HEK293 (cell line): Measurements from ENCODE around the gene TBCEL.

Experiments
- HOXD13 ChIP-seq: sonication (generic); formaldehyde crosslinking; IDR thresholded peaks from 2 replicates; pipeline ENCODE4 v1.8.0; 2022; ENCODE audit warnings: missing genetic modification reagents, borderline replicate concordance
- KLF7 ChIP-seq: fragments of 450-650 bp; formaldehyde crosslinking; IDR thresholded peaks from 2 replicates; pipeline ENCODE4 v1.5.1; 2016; ENCODE audit warnings: missing biosample characterization, missing genetic modification characterization, borderline replicate concordance
- YY1 ChIP-seq: fragments of 450-650 bp; formaldehyde crosslinking; IDR thresholded peaks from 2 replicates; pipeline ENCODE4 v1.5.1; 2018; ENCODE audit warnings: missing biosample characterization, missing genetic modification characterization
- ZFHX2 ChIP-seq: fragments of 450-650 bp; formaldehyde crosslinking; conservative IDR thresholded peaks from 2 replicates; pipeline ENCODE4 v1.5.1; 2016; ENCODE audit warnings: missing biosample characterization, missing genetic modification characterization
- ZNF292 ChIP-seq: fragments of 450-650 bp; formaldehyde crosslinking; IDR thresholded peaks from 2 replicates; pipeline ENCODE4 v1.5.1; 2016; ENCODE audit warnings: low read depth, missing biosample characterization, missing genetic modification characterization, borderline replicate concordance
- ZNF394 ChIP-seq: fragments of 450-650 bp; formaldehyde crosslinking; IDR thresholded peaks from 2 replicates; pipeline ENCODE4 v1.5.1; 2016; ENCODE audit warnings: missing biosample characterization, missing genetic modification characterization, mild to moderate bottlenecking, moderate library complexity, borderline replicate concordance
- ZNF416 ChIP-seq: fragments of 450-650 bp; formaldehyde crosslinking; IDR thresholded peaks from 2 replicates; pipeline ENCODE4 v1.5.1; 2016; ENCODE audit warnings: missing biosample characterization, missing genetic modification characterization
- ZNF473 ChIP-seq: fragments of 450-650 bp; formaldehyde crosslinking; IDR thresholded peaks from 2 replicates; pipeline ENCODE4 v1.5.1; 2017; ENCODE audit warnings: missing biosample characterization, missing genetic modification characterization
- ZNF529 ChIP-seq: fragments of 450-650 bp; formaldehyde crosslinking; IDR thresholded peaks from 2 replicates; pipeline ENCODE4 v1.5.1; 2017; ENCODE audit warnings: missing genetic modification characterization, missing biosample characterization; ENCODE audit not compliant: insufficient replicate concordance
- ZNF561 ChIP-seq: fragments of 450-650 bp; IDR thresholded peaks from 2 replicates; pipeline ENCODE4 v1.5.1; 2018; ENCODE audit warnings: missing biosample characterization, missing genetic modification characterization, borderline replicate concordance
- ZNF571 ChIP-seq: fragments of 450-650 bp; formaldehyde crosslinking; IDR thresholded peaks from 2 replicates; pipeline ENCODE4 v1.5.0; 2017; ENCODE audit warnings: missing biosample characterization, missing genetic modification characterization
- ZNF621 ChIP-seq: fragments of 450-650 bp; formaldehyde crosslinking; IDR thresholded peaks from 2 replicates; pipeline ENCODE4 v1.5.1; 2017; ENCODE audit warnings: missing biosample characterization, missing genetic modification characterization
- TF ChIP-seq, protein P1 (sequence below): fragments of 450-650 bp; formaldehyde crosslinking; IDR thresholded peaks from 2 replicates; pipeline ENCODE4 v1.5.1; 2017; ENCODE audit warnings: missing biosample characterization, missing genetic modification characterization
- TF ChIP-seq, protein P2 (sequence below): fragments of 450-650 bp; formaldehyde crosslinking; conservative IDR thresholded peaks from 2 replicates; pipeline ENCODE4 v1.5.1; 2016; ENCODE audit warnings: low read depth, missing biosample characterization, missing genetic modification characterization
- TF ChIP-seq, protein P3 (sequence below): fragments of 450-650 bp; formaldehyde crosslinking; conservative IDR thresholded peaks from 2 replicates; pipeline ENCODE4 v1.5.1; 2016; ENCODE audit warnings: low read depth, missing biosample characterization, missing genetic modification characterization
- TF ChIP-seq, protein P4 (sequence below): fragments of 450-650 bp; formaldehyde crosslinking; IDR thresholded peaks from 2 replicates; pipeline ENCODE4 v1.5.1; 2016; ENCODE audit warnings: missing biosample characterization, missing genetic modification characterization, borderline replicate concordance
- TF ChIP-seq, protein P5 (sequence below): fragments of 450-650 bp; formaldehyde crosslinking; optimal IDR thresholded peaks from 2 replicates; pipeline ENCODE3; 2016; ENCODE audit warnings: missing biosample characterization, mild to moderate bottlenecking, missing genetic modification characterization
- TF ChIP-seq, protein P6 (sequence below): fragments of 450-650 bp; formaldehyde crosslinking; IDR thresholded peaks from 2 replicates; pipeline ENCODE4 v1.5.1; 2016; ENCODE audit warnings: missing biosample characterization, missing genetic modification characterization

Gene TBCEL

DNA sequence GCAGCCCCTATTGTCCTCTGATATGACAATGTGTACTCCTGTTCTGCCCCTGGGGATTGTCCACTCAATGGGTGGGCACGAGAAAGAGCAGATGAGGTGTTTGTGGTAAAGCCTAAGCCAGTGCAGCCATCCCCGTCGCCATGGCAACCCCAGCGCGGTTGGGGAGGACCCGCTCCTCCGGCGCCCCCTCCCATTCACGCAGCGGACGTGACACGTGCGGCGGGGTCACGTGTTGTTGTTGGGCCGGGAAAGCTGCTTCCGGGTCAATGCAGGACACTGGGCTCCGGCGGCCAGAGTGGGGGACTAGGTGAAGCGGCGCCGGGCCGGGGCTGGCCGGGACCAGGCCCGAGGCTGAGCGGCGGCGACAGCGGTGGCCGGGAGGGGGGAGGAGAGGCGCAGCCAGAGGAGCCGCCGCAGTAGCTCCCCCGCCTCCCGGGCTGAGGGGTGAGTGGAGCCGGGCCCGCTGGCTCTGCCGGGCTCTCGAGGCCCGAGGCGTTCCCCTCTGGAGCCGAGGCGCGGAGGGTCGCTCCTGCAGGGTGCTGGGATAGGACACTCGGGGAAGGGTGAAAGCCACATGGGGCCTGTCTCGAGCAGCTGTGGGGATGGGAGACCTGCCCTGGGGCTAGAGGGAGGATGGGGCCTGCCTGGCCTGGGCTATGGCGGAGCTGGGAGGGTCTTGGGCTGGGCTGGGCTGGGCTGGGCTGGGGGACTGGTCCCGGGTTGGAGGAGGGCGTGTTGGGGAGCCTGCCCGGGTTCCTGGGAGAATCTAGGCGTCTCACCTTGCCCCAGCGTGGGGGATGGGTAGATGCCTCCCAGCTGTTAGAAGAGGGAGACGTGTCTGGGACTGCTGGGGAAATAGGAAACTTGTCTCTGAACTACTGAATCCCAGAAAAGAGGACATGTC, at the start of gene TBCEL (continued):
- TF ChIP-seq, protein P1, sequence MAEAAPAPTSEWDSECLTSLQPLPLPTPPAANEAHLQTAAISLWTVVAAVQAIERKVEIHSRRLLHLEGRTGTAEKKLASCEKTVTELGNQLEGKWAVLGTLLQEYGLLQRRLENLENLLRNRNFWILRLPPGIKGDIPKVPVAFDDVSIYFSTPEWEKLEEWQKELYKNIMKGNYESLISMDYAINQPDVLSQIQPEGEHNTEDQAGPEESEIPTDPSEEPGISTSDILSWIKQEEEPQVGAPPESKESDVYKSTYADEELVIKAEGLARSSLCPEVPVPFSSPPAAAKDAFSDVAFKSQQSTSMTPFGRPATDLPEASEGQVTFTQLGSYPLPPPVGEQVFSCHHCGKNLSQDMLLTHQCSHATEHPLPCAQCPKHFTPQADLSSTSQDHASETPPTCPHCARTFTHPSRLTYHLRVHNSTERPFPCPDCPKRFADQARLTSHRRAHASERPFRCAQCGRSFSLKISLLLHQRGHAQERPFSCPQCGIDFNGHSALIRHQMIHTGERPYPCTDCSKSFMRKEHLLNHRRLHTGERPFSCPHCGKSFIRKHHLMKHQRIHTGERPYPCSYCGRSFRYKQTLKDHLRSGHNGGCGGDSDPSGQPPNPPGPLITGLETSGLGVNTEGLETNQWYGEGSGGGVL, result no peak
- TF ChIP-seq, protein P2, sequence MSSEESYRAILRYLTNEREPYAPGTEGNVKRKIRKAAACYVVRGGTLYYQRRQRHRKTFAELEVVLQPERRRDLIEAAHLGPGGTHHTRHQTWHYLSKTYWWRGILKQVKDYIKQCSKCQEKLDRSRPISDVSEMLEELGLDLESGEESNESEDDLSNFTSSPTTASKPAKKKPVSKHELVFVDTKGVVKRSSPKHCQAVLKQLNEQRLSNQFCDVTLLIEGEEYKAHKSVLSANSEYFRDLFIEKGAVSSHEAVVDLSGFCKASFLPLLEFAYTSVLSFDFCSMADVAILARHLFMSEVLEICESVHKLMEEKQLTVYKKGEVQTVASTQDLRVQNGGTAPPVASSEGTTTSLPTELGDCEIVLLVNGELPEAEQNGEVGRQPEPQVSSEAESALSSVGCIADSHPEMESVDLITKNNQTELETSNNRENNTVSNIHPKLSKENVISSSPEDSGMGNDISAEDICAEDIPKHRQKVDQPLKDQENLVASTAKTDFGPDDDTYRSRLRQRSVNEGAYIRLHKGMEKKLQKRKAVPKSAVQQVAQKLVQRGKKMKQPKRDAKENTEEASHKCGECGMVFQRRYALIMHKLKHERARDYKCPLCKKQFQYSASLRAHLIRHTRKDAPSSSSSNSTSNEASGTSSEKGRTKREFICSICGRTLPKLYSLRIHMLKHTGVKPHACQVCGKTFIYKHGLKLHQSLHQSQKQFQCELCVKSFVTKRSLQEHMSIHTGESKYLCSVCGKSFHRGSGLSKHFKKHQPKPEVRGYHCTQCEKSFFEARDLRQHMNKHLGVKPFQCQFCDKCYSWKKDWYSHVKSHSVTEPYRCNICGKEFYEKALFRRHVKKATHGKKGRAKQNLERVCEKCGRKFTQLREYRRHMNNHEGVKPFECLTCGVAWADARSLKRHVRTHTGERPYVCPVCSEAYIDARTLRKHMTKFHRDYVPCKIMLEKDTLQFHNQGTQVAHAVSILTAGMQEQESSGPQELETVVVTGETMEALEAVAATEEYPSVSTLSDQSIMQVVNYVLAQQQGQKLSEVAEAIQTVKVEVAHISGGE (tag by site-specific recombination), result peak; percentile 73
- TF ChIP-seq ZNF571 (tag by site-specific recombination) (no peak), ZNF292 (tag by site-specific recombination) (no peak), ZNF416 (tag by site-specific recombination) (no peak), ZFHX2 (tag by site-specific recombination) (no peak), ZNF561 (peak; percentile 42; the same call in 1 of the 2 replicates), ZNF529 (tag by site-specific recombination) (no peak), ZNF473 (tag by site-specific recombination) (no peak), YY1 (tag by site-specific recombination) (0 out of 2 replicates have a peak, but pooled peaks have one; percentile 23), ZNF394 (tag by site-specific recombination) (no peak), ZNF621 (tag by site-specific recombination) (no peak), HOXD13 (CRISPR knock-in tag) (no peak), KLF7 (tag by site-specific recombination) (no peak)
- TF ChIP-seq, protein P3, sequence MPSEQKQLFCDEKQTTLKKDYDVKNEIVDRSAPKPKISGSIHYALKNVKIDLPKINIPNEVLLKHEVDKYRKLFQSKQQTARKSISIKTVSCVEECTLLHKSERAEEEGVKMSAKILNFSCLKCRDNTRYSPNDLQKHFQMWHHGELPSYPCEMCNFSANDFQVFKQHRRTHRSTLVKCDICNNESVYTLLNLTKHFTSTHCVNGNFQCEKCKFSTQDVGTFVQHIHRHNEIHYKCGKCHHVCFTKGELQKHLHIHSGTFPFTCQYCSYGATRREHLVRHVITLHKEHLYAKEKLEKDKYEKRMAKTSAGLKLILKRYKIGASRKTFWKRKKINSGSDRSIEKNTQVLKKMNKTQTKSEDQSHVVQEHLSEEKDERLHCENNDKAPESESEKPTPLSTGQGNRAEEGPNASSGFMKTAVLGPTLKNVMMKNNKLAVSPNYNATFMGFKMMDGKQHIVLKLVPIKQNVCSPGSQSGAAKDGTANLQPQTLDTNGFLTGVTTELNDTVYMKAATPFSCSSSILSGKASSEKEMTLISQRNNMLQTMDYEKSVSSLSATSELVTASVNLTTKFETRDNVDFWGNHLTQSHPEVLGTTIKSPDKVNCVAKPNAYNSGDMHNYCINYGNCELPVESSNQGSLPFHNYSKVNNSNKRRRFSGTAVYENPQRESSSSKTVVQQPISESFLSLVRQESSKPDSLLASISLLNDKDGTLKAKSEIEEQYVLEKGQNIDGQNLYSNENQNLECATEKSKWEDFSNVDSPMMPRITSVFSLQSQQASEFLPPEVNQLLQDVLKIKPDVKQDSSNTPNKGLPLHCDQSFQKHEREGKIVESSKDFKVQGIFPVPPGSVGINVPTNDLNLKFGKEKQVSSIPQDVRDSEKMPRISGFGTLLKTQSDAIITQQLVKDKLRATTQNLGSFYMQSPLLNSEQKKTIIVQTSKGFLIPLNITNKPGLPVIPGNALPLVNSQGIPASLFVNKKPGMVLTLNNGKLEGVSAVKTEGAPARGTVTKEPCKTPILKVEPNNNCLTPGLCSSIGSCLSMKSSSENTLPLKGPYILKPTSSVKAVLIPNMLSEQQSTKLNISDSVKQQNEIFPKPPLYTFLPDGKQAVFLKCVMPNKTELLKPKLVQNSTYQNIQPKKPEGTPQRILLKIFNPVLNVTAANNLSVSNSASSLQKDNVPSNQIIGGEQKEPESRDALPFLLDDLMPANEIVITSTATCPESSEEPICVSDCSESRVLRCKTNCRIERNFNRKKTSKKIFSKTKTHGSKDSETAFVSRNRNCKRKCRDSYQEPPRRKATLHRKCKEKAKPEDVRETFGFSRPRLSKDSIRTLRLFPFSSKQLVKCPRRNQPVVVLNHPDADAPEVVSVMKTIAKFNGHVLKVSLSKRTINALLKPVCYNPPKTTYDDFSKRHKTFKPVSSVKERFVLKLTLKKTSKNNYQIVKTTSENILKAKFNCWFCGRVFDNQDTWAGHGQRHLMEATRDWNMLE (tag by site-specific recombination), result peak; percentile 79
- TF ChIP-seq, protein P4, sequence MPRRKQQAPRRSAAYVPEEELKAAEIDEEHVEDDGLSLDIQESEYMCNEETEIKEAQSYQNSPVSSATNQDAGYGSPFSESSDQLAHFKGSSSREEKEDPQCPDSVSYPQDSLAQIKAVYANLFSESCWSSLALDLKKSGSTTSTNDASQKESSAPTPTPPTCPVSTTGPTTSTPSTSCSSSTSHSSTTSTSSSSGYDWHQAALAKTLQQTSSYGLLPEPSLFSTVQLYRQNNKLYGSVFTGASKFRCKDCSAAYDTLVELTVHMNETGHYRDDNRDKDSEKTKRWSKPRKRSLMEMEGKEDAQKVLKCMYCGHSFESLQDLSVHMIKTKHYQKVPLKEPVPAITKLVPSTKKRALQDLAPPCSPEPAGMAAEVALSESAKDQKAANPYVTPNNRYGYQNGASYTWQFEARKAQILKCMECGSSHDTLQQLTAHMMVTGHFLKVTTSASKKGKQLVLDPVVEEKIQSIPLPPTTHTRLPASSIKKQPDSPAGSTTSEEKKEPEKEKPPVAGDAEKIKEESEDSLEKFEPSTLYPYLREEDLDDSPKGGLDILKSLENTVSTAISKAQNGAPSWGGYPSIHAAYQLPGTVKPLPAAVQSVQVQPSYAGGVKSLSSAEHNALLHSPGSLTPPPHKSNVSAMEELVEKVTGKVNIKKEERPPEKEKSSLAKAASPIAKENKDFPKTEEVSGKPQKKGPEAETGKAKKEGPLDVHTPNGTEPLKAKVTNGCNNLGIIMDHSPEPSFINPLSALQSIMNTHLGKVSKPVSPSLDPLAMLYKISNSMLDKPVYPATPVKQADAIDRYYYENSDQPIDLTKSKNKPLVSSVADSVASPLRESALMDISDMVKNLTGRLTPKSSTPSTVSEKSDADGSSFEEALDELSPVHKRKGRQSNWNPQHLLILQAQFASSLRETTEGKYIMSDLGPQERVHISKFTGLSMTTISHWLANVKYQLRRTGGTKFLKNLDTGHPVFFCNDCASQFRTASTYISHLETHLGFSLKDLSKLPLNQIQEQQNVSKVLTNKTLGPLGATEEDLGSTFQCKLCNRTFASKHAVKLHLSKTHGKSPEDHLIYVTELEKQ (tag by site-specific recombination), result no peak
- TF ChIP-seq, protein P5, sequence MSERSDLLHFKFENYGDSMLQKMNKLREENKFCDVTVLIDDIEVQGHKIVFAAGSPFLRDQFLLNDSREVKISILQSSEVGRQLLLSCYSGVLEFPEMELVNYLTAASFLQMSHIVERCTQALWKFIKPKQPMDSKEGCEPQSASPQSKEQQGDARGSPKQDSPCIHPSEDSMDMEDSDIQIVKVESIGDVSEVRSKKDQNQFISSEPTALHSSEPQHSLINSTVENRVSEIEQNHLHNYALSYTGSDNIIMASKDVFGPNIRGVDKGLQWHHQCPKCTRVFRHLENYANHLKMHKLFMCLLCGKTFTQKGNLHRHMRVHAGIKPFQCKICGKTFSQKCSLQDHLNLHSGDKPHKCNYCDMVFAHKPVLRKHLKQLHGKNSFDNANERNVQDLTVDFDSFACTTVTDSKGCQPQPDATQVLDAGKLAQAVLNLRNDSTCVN, result peak; percentile 28
- TF ChIP-seq, protein P6, sequence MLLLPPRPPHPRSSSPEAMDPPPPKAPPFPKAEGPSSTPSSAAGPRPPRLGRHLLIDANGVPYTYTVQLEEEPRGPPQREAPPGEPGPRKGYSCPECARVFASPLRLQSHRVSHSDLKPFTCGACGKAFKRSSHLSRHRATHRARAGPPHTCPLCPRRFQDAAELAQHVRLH (tag by site-specific recombination), result no peak
- TF ChIP-seq, all 188 proteins: peak for 29
